ENCODE data around the gene TYW1. TPM values are rescaled to one million over a fixed set of nuclear protein-coding genes. Genes with fewer than 3 reads are reported as not detected.
"Not testable (repeated sequence)": the region's sequence is repeated elsewhere in the genome, so short reads cannot be mapped to it uniquely, and the experiment has no call there.

The TYW1 gene
- total and polyA plus RNA-seq, 2 donors from 2014 or later = 9.4 to 20.7 TPM

DNA sequence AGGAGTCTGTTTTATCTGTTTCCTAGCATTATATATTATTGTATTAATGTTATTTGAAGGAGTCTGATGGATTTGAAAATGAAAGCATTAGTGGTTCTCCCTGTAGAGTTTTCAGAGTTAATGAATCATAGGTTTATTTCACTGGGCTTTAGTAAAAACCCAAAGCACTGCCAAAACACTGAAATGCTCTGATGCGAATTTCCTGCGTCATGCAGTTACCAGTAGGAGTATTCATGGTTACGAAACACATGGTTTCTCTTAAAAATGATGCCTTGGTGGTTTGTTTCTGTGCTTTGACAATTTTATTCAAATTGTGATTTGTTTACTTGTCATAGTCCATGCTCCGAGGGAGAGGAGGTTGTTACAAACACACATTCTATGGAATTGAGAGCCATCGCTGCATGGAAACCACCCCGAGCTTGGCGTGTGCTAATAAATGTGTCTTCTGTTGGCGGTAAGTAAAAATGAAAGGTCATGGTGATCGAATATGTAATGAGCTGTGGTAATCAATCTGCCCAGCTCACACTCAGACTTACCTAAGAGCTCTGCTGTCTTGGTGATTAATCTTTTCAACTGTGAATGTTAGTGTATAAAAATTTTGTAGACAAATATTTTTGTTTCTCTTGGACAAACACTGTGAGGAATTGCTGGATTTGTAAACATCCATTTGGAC is 70.5 kb downstream of the TYW1 start:
- peak overlapping the region in 1 of 2 donors; percentile 28 for H3K27ac ChIP-seq (ENCODE audit: low read depth in 2 of 2, low read length in 2 of 2)

DNA sequence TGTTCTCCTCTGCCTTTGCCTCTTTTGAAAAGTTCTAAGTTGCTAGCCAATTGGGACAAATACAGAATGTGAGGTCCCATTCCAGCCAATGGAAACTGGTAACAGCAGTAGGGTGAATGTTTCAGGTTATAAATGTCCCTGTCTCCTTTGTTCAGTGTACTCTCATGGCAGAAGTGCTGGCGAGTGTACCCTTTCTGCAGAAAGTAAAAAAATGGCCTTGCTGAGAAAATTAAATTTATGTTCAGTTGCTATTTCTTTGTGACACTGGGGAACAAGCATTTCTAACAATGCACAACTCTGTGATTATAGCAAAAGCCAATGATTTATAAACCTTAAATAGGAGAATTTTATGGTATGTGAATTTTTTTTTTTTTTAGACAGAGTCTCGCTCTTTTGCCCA is 79.5 kb downstream of the TYW1 start:
- FAIRE-seq; H3K27me3 ChIP-seq (ENCODE audit: control insufficient read depth, insufficient read depth, low read length); H3K36me3 ChIP-seq (ENCODE audit: control insufficient read depth in 2 of 3, insufficient read depth in 3 of 3, low read length in 3 of 3); intact Hi-C loops (cut with DNase I); DNase-seq; H3K27ac ChIP-seq (ENCODE audit: low read depth in 2 of 2, low read length in 2 of 2); H3K4me3 ChIP-seq (ENCODE audit: low read length in 3 of 3); H3K4me1 ChIP-seq (ENCODE audit: control insufficient read depth in 2 of 3, insufficient read depth in 2 of 3, low read depth in 1 of 3, low read length in 3 of 3); H3K9ac ChIP-seq (ENCODE audit: low read length in 3 of 3): not testable (repeated sequence)
- H3K9me3 ChIP-seq (ENCODE audit: control insufficient read depth in 2 of 3, insufficient read depth in 1 of 3, low read length in 3 of 3) = peaks cover 0 to 12% (median 3%) of the 10 kb centered on the region in 3 donors

More for the DNA sequence above, 70.5 kb downstream of the TYW1 start:
- FAIRE-seq; intact Hi-C loops (cut with DNase I); H3K9me3 ChIP-seq (ENCODE audit: control insufficient read depth in 2 of 3, insufficient read depth in 1 of 3, low read length in 3 of 3); H3K27me3 ChIP-seq (ENCODE audit: control insufficient read depth, insufficient read depth, low read length); H3K36me3 ChIP-seq (ENCODE audit: control insufficient read depth in 2 of 3, insufficient read depth in 3 of 3, low read length in 3 of 3); H3K4me1 ChIP-seq (ENCODE audit: control insufficient read depth in 2 of 3, insufficient read depth in 2 of 3, low read depth in 1 of 3, low read length in 3 of 3): not testable (repeated sequence)
- DNase-seq = peak in 2 of 5 donors; percentile 32 to 77
- Histone ChIP-seq H3K4me3 (ENCODE audit: low read length in 3 of 3) (peak overlapping the region; percentile 35 to 56 (median 48)), H3K9ac (ENCODE audit: low read length in 3 of 3) (peak overlapping the region in 1 of 3 donors; percentile 29)

GRCh38 chr7:67082880-67083279 is 86.2 kb downstream of the TYW1 start:
- DNase-seq; H3K9me3 ChIP-seq (ENCODE audit: control insufficient read depth in 2 of 3, insufficient read depth in 1 of 3, low read length in 3 of 3); intact Hi-C loops (cut with DNase I); H3K36me3 ChIP-seq (ENCODE audit: control insufficient read depth in 2 of 3, insufficient read depth in 3 of 3, low read length in 3 of 3); FAIRE-seq; H3K9ac ChIP-seq (ENCODE audit: low read length in 3 of 3); H3K4me1 ChIP-seq (ENCODE audit: control insufficient read depth in 2 of 3, insufficient read depth in 2 of 3, low read depth in 1 of 3, low read length in 3 of 3); H3K27me3 ChIP-seq (ENCODE audit: control insufficient read depth, insufficient read depth, low read length); H3K4me3 ChIP-seq (ENCODE audit: low read length in 3 of 3); H3K27ac ChIP-seq (ENCODE audit: low read depth in 2 of 2, low read length in 2 of 2): not testable (repeated sequence)

DNA sequence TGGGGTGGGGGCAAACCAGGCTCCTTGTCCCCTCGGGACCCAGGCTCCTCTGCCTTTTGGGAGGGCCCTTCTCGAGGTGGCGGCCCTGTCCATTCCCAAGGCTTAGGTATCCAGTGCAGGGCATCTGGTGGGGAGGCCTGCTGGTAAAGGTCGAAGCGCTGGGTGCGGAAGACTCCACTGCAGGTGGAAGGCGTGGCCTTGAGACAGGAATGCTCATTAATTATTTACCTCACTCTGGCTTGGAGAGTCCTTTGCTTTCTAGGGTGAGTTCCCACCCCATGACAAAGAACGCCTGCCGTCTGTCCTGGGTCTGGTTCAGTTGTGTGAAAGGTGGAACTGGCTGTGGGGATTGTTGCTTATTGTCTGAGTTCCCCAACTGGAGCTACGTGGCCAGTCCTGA is 92.6 kb downstream of the TYW1 start:
- H3K4me1 ChIP-seq (ENCODE audit: control insufficient read depth in 2 of 3, insufficient read depth in 2 of 3, low read depth in 1 of 3, low read length in 3 of 3); H3K9me3 ChIP-seq (ENCODE audit: control insufficient read depth in 2 of 3, insufficient read depth in 1 of 3, low read length in 3 of 3); DNase-seq; H3K4me3 ChIP-seq (ENCODE audit: low read length in 3 of 3); intact Hi-C loops (cut with DNase I); H3K27me3 ChIP-seq (ENCODE audit: control insufficient read depth, insufficient read depth, low read length); H3K27ac ChIP-seq (ENCODE audit: low read depth in 2 of 2, low read length in 2 of 2); H3K36me3 ChIP-seq (ENCODE audit: control insufficient read depth in 2 of 3, insufficient read depth in 3 of 3, low read length in 3 of 3); H3K9ac ChIP-seq (ENCODE audit: low read length in 3 of 3): not testable (repeated sequence)
- FAIRE-seq = peak; percentile 15

GRCh38 chr7:67091053-67091452 is 94.4 kb downstream of the TYW1 start:
- H3K4me1 ChIP-seq (ENCODE audit: control insufficient read depth in 2 of 3, insufficient read depth in 2 of 3, low read depth in 1 of 3, low read length in 3 of 3); H3K9ac ChIP-seq (ENCODE audit: low read length in 3 of 3); intact Hi-C loops (cut with DNase I); H3K27me3 ChIP-seq (ENCODE audit: control insufficient read depth, insufficient read depth, low read length); H3K27ac ChIP-seq (ENCODE audit: low read depth in 2 of 2, low read length in 2 of 2); H3K9me3 ChIP-seq (ENCODE audit: control insufficient read depth in 2 of 3, insufficient read depth in 1 of 3, low read length in 3 of 3); H3K4me3 ChIP-seq (ENCODE audit: low read length in 3 of 3); H3K36me3 ChIP-seq (ENCODE audit: control insufficient read depth in 2 of 3, insufficient read depth in 3 of 3, low read length in 3 of 3); FAIRE-seq; DNase-seq: not testable (repeated sequence)

- H3K27me3 ChIP-seq (ENCODE audit: control insufficient read depth, insufficient read depth, low read length); H3K4me3 ChIP-seq (ENCODE audit: low read length in 3 of 3); DNase-seq; H3K27ac ChIP-seq (ENCODE audit: low read depth in 2 of 2, low read length in 2 of 2); H3K9me3 ChIP-seq (ENCODE audit: control insufficient read depth in 2 of 3, insufficient read depth in 1 of 3, low read length in 3 of 3); H3K4me1 ChIP-seq (ENCODE audit: control insufficient read depth in 2 of 3, insufficient read depth in 2 of 3, low read depth in 1 of 3, low read length in 3 of 3); FAIRE-seq; intact Hi-C loops (cut with DNase I); H3K36me3 ChIP-seq (ENCODE audit: control insufficient read depth in 2 of 3, insufficient read depth in 3 of 3, low read length in 3 of 3); H3K9ac ChIP-seq (ENCODE audit: low read length in 3 of 3): not testable (repeated sequence)
Measured at GRCh38 chr7:67098031-67098430, 101.4 kb downstream of the TYW1 start.

- H3K9me3 ChIP-seq (ENCODE audit: control insufficient read depth in 2 of 3, insufficient read depth in 1 of 3, low read length in 3 of 3); intact Hi-C loops (cut with DNase I); H3K27ac ChIP-seq (ENCODE audit: low read depth in 2 of 2, low read length in 2 of 2); H3K4me3 ChIP-seq (ENCODE audit: low read length in 3 of 3); H3K9ac ChIP-seq (ENCODE audit: low read length in 3 of 3); H3K27me3 ChIP-seq (ENCODE audit: control insufficient read depth, insufficient read depth, low read length); H3K4me1 ChIP-seq (ENCODE audit: control insufficient read depth in 2 of 3, insufficient read depth in 2 of 3, low read depth in 1 of 3, low read length in 3 of 3); H3K36me3 ChIP-seq (ENCODE audit: control insufficient read depth in 2 of 3, insufficient read depth in 3 of 3, low read length in 3 of 3); FAIRE-seq; DNase-seq: not testable (repeated sequence)
Measured at GRCh38 chr7:67099406-67099805, 102.8 kb downstream of the TYW1 start.

GRCh38 chr7:67100038-67100437 is 103.4 kb downstream of the TYW1 start:
- H3K27me3 ChIP-seq (ENCODE audit: control insufficient read depth, insufficient read depth, low read length); intact Hi-C loops (cut with DNase I); H3K36me3 ChIP-seq (ENCODE audit: control insufficient read depth in 2 of 3, insufficient read depth in 3 of 3, low read length in 3 of 3); H3K9ac ChIP-seq (ENCODE audit: low read length in 3 of 3); FAIRE-seq; H3K4me1 ChIP-seq (ENCODE audit: control insufficient read depth in 2 of 3, insufficient read depth in 2 of 3, low read depth in 1 of 3, low read length in 3 of 3); H3K27ac ChIP-seq (ENCODE audit: low read depth in 2 of 2, low read length in 2 of 2); DNase-seq; H3K9me3 ChIP-seq (ENCODE audit: control insufficient read depth in 2 of 3, insufficient read depth in 1 of 3, low read length in 3 of 3); H3K4me3 ChIP-seq (ENCODE audit: low read length in 3 of 3): not testable (repeated sequence)
